Panc1 (cell line): Measurements from ENCODE around the gene SLC25A45. TPM values are rescaled to one million over a fixed set of nuclear protein-coding genes. Genes with fewer than 3 reads are reported as not detected.

Experiments
- ATAC-seq: fragments of 200-7000 bp; cut with Tn5 transposase; 2 replicates; pipeline ENCODE4 v1.9.1; 2020; ENCODE audit warnings: mild to moderate bottlenecking, moderate library complexity
- BruUV-seq: library from RNA; stranded (reverse); fragments of 400-500 nt; replicated peaks from 2 replicates; lab custom pipeline; 2021; lab: Mats Ljungman, UMichigan
- CTCF ChIA-PET: fragments of 300-600 bp; sonication (Branson Sonifier 250); formaldehyde crosslinking; loops from one replicate; lab custom pipeline; 2022; ENCODE audit warnings: antibody characterized with exemption; lab: Charles Lee
- POLR2A ChIA-PET: fragments of 300-600 bp; sonication (Branson Sonifier 250); formaldehyde crosslinking; loops from one replicate; lab custom pipeline; 2022; ENCODE audit warnings: antibody characterized with exemption; lab: Charles Lee
- DNase-seq: peaks from one replicate; pipeline ENCODE4 v3.0.0-alpha.2; 2010; ENCODE audit warnings: low read depth, low spot score
- H3K27ac ChIP-seq: 2 replicates; pipeline ENCODE4 v1.5.1; 2011; ENCODE audit warnings: mild to moderate bottlenecking, low read length, inconsistent platforms
- H3K27me3 ChIP-seq: fragments of 200-500 bp; sonication (Bioruptor generic); 2 replicates; pipeline ENCODE4 v1.6.0; 2014; ENCODE audit warnings: low read length, inconsistent platforms; ENCODE audit not compliant: control insufficient read depth, insufficient read depth
- H3K36me3 ChIP-seq: fragments of 200-500 bp; sonication (Bioruptor generic); 2 replicates; pipeline ENCODE4 v1.5.1; 2014; ENCODE audit warnings: inconsistent platforms, mild to moderate bottlenecking, low read length, moderate library complexity; ENCODE audit not compliant: control insufficient read depth, insufficient read depth
- H3K4me1 ChIP-seq: 2 replicates; pipeline ENCODE4 v1.5.1; 2011; ENCODE audit warnings: inconsistent platforms, mild to moderate bottlenecking, low read length, moderate library complexity; ENCODE audit not compliant: control insufficient read depth, insufficient read depth
- H3K4me3 ChIP-seq, 2 experiments: 2 replicates each; pipeline ENCODE4 v1.5.1; 2011 to 2012; ENCODE audit warnings: low read depth in 2 of 2, low read length in 2 of 2, mild to moderate bottlenecking in 2 of 2, inconsistent platforms in 1 of 2, moderate library complexity in 1 of 2
- H3K9me3 ChIP-seq: fragments of 200-500 bp; sonication (Bioruptor generic); 2 replicates; pipeline ENCODE4 v1.5.1; 2014; ENCODE audit warnings: low read depth, mild to moderate bottlenecking, inconsistent platforms, low read length, moderate library complexity; ENCODE audit not compliant: control insufficient read depth, insufficient read depth
- SIN3A ChIP-seq: IDR thresholded peaks from 2 replicates; pipeline ENCODE4 v1.6.1; 2012; ENCODE audit warnings: low read depth, mild to moderate bottlenecking, low read length, moderate library complexity, borderline replicate concordance; ENCODE audit not compliant: insufficient read depth
- in situ Hi-C: cut with HindIII; loops from 2 replicates; pipeline ENCODE4 v1.10.0; 2016; ENCODE audit warnings: low sequenced_read_pairs, low pct_unique_long_range_greater_than_20kb
- intact Hi-C: fragments of 100-400 bp; cut with micrococcal nuclease; formaldehyde crosslinking; loops from one replicate; pipeline ENCODE4 v1.10.0; 2022; ENCODE audit not compliant: unreplicated experiment
- total RNA-seq: library from RNA; stranded (reverse); gene quantifications from one replicate; pipeline ENCODE4 v1.2.1, GENCODE V29; 2021; ENCODE audit not compliant: unreplicated experiment
- TF ChIP-seq, protein P1 (sequence below), 2 experiments: IDR thresholded peaks; 2 replicates each; pipeline ENCODE4 v1.6.1; 2011 to 2012; ENCODE audit warnings: low read depth in 2 of 2, control low read depth in 1 of 2, low read length in 1 of 2, mild to moderate bottlenecking in 1 of 2, moderate library complexity in 1 of 2; ENCODE audit not compliant: insufficient read depth in 1 of 2
- TF ChIP-seq, protein P2 (sequence below): fragments of 450-650 bp; IDR thresholded peaks from 2 replicates; pipeline ENCODE4 v1.5.1; 2017; ENCODE audit warnings: mild to moderate bottlenecking

The SLC25A45 gene
- total RNA-seq, 1 experiment from 2014 or later, result 9.8 TPM

DNA sequence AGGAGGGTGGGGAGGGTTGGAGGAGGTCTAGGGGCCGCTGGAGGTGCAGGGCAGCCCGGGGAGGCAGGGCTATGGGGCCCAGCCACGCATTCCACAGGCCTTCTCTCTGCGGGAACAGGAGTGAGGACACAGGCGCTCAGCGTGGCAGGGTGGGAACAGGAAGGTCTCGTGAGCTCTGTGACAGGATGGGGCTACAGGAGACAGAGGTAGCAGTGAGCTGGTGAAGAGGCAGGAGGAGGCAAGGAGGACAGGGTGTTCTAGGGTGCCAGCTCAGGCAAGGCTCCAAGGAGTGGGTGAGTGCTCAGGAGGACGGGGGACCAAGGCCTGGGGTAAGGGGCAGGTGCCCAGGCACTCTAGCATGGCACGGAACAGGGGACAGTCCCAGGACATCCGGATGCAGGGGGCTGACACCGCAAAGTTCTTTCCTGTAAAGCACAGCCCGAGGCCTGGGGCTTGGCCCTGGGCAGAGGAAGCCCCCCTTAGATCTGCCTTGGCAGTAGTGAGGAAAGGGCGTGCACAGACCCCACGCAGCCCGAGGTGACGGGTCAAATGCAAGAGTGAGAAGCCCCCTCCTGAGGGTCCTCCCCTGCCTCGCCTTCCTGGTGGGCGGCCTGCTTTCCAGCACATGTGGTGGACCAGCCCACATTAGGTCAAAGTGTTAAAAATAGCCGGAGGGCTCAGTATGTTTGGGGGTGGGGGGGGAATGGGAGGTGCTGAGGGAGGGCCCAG lies 35.4 kb upstream of the SLC25A45 start:
- ChIA-PET CTCF (interaction anchor here (0.6 to 0.7 kb wide), 2 partner anchors 37 to 91 kb away, joined by 3 to 5 read pairs; no protein-coding TSS in a partner anchor), POLR2A (interaction anchor here (0.6 to 7.3 kb wide), 7 partner anchors 11 to 116 kb away, joined by 3 to 108 read pairs (median 11); partner anchors contain the start of gene MALAT1)
- no TSS peak for BruUV-seq
- no peak for DNase-seq
- Histone ChIP-seq H3K4me3 (peak overlapping the region in 1 of 2 experiments; percentile 7; a peak in 1 of 4 replicates), H3K27me3 (no peaks in the 10 kb centered on the region), H3K36me3 (peaks cover under 1% of the 10 kb centered on the region; the same call in 1 of the 2 replicates), H3K9me3 (no peaks in the 10 kb centered on the region), H3K4me1 (peaks cover 71% of the 10 kb centered on the region), H3K27ac (peak overlapping the region; percentile 100)
- intact Hi-C loops (loop anchor here (5.0 kb wide), 1 partner anchor 94 kb away; no protein-coding TSS in a partner anchor), in situ Hi-C loops (no loop called here)
- no peak for TF ChIP-seq SIN3A
- TF ChIP-seq, protein P1, sequence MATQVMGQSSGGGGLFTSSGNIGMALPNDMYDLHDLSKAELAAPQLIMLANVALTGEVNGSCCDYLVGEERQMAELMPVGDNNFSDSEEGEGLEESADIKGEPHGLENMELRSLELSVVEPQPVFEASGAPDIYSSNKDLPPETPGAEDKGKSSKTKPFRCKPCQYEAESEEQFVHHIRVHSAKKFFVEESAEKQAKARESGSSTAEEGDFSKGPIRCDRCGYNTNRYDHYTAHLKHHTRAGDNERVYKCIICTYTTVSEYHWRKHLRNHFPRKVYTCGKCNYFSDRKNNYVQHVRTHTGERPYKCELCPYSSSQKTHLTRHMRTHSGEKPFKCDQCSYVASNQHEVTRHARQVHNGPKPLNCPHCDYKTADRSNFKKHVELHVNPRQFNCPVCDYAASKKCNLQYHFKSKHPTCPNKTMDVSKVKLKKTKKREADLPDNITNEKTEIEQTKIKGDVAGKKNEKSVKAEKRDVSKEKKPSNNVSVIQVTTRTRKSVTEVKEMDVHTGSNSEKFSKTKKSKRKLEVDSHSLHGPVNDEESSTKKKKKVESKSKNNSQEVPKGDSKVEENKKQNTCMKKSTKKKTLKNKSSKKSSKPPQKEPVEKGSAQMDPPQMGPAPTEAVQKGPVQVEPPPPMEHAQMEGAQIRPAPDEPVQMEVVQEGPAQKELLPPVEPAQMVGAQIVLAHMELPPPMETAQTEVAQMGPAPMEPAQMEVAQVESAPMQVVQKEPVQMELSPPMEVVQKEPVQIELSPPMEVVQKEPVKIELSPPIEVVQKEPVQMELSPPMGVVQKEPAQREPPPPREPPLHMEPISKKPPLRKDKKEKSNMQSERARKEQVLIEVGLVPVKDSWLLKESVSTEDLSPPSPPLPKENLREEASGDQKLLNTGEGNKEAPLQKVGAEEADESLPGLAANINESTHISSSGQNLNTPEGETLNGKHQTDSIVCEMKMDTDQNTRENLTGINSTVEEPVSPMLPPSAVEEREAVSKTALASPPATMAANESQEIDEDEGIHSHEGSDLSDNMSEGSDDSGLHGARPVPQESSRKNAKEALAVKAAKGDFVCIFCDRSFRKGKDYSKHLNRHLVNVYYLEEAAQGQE (IDR thresholded peaks at IDR 0.05; ENCODE audit: insufficient read depth in 1 of 2, low read depth in 2 of 2, low read length in 1 of 2), result no peak
- no peak for ATAC-seq

DNA sequence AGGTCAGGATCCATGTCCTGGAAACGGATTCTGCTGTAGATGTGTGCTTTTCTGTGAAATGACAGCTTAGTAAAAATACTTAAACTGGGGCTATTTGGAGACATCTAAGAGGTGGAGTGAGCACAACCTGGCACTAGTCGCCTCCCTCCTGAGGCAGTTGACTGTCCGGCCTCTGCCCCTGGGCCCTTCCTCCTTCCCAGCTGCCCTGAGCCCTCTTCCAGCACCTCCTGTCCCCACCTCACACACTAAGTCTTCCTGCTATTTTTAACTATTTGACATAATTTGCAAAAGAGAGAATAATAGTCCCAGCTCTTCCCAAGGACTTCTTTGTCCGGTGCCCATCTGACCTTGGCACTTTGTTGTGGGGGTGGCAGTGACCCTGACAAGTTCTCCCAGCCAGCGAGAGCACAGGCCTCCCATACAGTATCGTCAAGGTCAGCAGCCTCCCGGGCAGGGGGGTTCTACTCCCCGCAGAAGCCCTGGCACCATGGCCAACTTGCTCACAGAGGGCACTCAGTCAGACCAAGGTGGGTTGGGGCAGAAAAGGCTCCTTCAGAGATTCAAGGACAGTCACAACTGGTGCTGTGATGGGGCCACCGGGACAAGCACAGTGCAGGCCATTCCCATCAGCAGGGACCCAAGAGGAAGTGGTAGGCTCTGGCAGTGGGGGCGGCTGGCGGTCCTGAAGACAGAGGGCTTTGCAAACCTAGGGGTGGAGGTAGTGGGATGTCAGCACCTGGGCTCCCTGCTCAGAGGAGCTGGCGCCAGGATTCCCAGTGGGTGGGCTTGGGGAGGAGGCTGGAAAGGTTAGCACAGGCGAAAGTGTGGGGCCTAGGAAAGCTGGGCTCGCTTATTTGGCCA lies 34.6 kb upstream of the SLC25A45 start:
- ChIA-PET CTCF (interaction anchor here (0.6 to 1.5 kb wide), 7 partner anchors 20 to 156 kb away, joined by 3 to 5 read pairs (median 4); partner anchors contain the start of gene FAM89B), POLR2A (interaction anchor here (0.6 to 2.6 kb wide), 9 partner anchors 10 to 91 kb away, joined by 3 to 19 read pairs (median 4); partner anchors contain the start of gene MALAT1)
- no peaks in the 10 kb centered on the region for H3K9me3 ChIP-seq
- H3K4me3 ChIP-seq, result peak overlapping the region; percentile 18 to 39
- no peak for TF ChIP-seq SIN3A
- TF ChIP-seq, protein P2, sequence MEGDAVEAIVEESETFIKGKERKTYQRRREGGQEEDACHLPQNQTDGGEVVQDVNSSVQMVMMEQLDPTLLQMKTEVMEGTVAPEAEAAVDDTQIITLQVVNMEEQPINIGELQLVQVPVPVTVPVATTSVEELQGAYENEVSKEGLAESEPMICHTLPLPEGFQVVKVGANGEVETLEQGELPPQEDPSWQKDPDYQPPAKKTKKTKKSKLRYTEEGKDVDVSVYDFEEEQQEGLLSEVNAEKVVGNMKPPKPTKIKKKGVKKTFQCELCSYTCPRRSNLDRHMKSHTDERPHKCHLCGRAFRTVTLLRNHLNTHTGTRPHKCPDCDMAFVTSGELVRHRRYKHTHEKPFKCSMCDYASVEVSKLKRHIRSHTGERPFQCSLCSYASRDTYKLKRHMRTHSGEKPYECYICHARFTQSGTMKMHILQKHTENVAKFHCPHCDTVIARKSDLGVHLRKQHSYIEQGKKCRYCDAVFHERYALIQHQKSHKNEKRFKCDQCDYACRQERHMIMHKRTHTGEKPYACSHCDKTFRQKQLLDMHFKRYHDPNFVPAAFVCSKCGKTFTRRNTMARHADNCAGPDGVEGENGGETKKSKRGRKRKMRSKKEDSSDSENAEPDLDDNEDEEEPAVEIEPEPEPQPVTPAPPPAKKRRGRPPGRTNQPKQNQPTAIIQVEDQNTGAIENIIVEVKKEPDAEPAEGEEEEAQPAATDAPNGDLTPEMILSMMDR, result no peak
- no peaks in the 10 kb centered on the region for H3K36me3 ChIP-seq
- H3K4me1 ChIP-seq, result peaks cover 71% of the 10 kb centered on the region
- BruUV-seq, result no TSS peak
- DNase-seq (no peak), ATAC-seq (no peak)
- intact Hi-C loops, result loop anchor here (5.0 kb wide), 1 partner anchor 95 kb away; no protein-coding TSS in a partner anchor
- H3K27me3 ChIP-seq, result no peaks in the 10 kb centered on the region
- H3K27ac ChIP-seq, result peak overlapping the region; percentile 100
- in situ Hi-C loops, result no loop called here
